NCI-H345 treated with DMSO at 0.1 percent for 48 hours (cell line): Measurements from ENCODE around the gene TMCO1.
"Not testable (repeated sequence)": the region's sequence is repeated elsewhere in the genome, so short reads cannot be mapped to it uniquely, and the experiment has no call there.

Experiments
- DNase-seq: peaks from one replicate; lab custom pipeline; 2025; ENCODE audit not compliant: unreplicated experiment; lab: John Stamatoyannopoulos, UW

Gene TMCO1

DNA sequence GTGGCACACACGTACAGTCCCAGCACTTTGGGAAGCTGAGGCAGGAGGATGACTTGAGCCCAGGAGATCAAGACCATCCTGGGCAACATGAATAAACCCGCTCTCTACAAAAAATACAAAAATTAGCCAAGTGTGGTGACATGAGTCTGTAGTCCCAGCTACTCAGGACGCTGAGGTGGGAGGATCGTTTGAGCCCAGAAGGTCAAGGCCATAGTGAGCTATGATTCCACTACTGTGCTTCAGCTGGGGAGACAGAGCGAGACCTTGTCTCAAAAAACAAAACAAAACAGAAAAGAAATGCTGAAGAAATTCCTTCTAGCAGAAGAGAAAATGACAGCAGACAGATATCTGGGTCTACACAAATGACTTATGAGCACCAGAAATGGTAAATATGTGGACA lies 80.6 kb downstream of the TMCO1 start:
- no peak for DNase-seq

DNA sequence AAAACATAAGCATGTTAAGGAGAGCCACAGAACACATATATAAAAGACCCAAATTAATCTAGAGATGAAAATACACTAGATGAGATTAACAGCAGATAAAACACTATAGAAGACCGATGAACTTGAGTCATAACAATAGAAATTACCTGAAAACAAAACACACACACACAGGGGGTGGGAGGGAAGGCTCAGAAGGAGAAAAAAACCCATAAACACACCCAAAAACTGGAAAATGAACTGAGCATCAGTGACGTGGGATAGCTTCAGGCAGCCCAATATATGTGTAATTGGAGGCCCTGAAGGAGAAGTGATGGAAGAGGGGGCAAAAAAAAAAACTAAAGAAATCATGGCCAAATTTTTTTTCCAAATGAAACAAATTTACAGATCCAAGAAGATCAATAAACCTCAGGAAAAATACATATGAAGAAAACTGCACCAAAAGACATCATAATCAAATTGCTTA lies 81.7 kb downstream of the TMCO1 start:
- no peak for DNase-seq

DNA sequence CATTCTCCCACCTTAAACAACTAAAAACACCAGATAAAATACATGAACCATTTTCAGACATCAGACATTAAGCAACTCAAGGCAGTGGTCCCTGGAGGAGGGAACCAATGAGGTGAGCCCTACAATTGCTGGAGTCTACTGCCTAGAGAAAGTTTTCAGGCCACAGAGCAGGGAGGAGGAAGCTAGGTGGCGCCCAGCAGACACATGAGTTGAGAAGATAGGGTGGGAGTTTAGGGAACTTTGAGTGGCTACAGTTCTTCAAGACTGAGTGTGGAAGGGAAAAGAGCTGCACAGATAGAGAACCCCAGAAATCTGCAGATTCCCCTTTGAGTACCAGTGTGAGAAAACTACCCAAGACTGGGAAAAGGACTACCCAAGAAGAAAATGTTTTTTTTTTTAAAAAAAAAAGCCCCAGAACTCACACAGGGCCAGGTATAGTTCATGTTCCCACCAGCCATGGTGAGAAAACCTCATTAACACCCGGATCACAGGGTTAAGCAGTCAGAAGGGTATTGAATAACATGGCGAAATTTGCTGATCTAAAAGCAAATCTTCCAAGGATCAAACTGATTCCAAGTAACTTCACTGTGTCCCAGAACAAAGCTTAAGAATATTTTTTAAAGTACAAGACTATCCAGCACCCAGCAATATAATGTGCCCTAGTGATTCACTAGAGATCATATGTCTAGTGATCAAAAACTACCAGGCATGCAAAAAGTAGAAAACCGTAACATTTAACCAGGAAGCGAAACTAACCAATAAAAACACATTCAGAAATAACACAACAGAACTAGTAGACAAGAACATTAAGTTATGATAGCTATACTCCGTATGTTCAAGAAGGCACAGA lies 82.3 kb downstream of the TMCO1 start:
- no peak for DNase-seq

DNA sequence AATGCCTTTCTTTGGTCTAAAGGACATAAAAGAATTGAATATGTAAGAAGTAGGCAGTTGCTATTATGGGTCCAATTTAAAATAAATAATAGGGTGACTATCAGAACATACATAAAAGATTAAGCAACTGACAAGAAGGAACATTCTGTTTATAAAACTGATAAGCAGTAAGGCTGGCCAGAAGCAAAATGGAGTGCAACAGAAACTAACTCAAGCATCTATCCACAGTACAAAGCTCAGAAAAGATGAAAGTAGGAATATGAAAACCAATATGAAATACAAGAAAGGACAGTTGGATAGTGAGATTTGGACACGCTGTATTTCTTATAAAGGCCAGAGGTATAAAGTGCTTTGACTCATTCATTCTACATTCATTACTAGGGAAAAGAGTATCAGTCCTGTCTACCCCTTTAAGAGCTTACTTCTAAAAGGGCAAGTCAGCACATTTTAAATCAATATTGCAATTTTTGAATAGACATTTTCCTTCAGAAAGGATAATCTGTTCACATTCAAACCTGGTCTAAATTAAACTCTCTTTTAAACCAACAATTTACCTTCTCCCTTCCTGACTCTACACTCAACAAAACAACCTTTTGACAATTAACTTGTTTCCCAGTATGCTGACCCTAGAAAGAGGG lies 84.7 kb downstream of the TMCO1 start:
- DNase-seq, result no peak

DNA sequence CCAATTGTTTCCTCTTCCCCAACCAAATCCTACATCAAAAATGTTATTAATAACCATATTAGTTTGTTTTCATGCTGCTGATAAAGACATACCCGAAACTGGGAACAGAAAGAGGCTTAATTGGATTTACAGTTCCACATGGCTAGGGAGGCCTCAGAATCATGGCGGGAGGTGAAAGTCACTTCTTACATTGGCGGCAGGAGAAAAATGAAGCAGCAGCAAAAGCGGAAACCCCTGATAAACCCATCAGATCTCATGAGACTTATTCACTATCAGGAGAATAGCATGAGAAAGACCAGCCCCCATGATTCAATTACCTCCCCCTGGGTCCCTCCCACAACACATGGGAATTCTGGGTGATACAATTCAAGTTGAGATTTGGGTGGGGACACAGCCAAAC lies 87.9 kb downstream of the TMCO1 start:
- DNase-seq, result not testable (repeated sequence)

DNA sequence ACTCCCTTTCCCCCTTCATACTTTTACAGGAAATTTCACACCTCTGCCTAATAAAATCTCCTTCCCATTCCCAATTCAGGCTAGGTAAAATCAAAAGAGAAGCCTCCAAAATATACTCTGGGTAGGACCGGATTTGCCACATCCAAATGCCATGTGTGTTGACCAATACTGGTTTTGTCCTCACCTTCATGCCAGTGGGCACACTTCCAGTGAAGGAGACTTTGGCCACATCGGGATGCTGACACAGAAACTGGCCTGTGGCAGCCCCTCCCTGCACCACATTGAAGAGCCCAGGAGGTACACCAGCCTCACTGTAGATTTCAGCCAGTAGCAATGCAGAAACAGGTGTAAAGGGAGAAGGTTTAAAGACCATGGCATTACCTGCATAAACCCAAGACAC lies 88.4 kb downstream of the TMCO1 start:
- DNase-seq, result no peak

DNA sequence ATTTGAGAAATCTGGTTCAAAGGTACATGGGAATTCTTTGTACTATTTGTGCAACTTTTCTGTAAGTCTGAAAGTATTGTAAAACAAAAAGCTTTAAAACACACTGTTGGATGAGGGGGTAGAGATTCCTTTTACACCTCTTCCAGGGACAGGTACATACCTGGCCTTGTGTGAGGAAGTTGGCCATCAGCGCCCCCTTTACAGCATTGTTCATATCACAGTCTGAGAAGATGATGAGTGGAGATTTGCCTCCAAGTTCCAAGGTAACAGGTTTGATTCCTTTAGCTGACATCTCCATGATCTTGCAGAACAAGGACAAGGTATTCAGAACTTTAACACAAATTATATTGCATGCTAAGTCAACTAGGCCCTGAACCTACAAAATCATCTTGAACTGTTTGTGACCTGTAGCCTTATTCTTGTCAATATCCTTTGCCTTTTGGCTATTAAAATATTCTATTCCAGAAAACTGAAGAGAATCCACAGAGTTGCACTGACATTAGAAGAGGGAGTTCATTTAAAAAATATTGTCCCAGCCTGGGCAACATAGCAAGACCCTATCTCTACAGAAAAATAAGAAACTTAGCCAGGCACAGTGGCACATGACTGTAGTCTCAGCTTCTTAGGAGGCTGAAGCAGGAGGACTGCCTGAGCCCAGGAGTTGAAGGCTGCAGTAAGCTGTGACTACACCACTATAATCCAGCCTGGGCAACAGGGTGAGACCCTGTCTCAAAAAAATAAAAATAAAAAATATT lies 89.2 kb downstream of the TMCO1 start:
- no peak for DNase-seq

DNA sequence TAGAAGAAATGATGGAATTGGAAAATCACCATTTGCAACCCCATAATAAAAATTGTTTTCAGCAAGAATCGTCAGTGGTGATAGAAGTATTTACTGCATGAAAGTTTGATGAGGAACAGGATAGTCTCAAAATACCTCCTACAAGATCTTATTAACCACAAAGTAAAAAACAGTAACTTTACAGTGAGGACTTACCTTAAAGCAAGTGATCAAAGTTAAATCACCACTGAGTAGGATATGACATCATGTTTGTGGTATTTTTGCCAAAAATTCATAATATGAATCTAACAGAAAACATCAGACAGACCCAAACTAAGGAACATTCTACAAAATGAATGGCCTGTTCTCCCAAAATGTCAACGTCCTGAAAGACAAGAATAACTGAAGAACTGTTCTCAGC lies 90.2 kb downstream of the TMCO1 start:
- DNase-seq, result no peak
